Smooth muscle cell (in vitro differentiated cells): Measurements from ENCODE around the gene TMCC1. TPM values are rescaled to one million over a fixed set of nuclear protein-coding genes. Genes with fewer than 3 reads are reported as not detected.

Source experiments
- DNase-seq: peaks from one replicate; lab custom pipeline; 2025; ENCODE audit not compliant: unreplicated experiment; lab: John Stamatoyannopoulos, UW
- H2AFZ ChIP-seq: fragments of 200-600 bp; sonication (generic); 2 replicates; pipeline ENCODE4 v1.6.0; 2016; ENCODE audit warnings: antibody characterized with exemption, low read depth, mild to moderate bottlenecking
- H3F3A ChIP-seq: fragments of 200-600 bp; sonication (generic); 2 replicates; pipeline ENCODE4 v1.6.0; 2017; ENCODE audit warnings: antibody characterized with exemption, low read depth
- H3K27ac ChIP-seq: fragments of 200-600 bp; sonication (generic); 2 replicates; pipeline ENCODE4 v1.5.1; 2016; ENCODE audit warnings: low read depth, mild to moderate bottlenecking
- H3K27me3 ChIP-seq: fragments of 200-600 bp; sonication (generic); 2 replicates; pipeline ENCODE4 v1.6.1; 2016; ENCODE audit warnings: low read depth, mild to moderate bottlenecking
- H3K36me3 ChIP-seq: fragments of 200-600 bp; sonication (generic); 2 replicates; pipeline ENCODE4 v1.5.1; 2016; ENCODE audit warnings: low read depth
- H3K4me1 ChIP-seq: fragments of 200-600 bp; sonication (generic); 2 replicates; pipeline ENCODE4 v1.5.1; 2016; ENCODE audit warnings: low read depth
- H3K4me2 ChIP-seq: fragments of 200-600 bp; sonication (generic); 2 replicates; pipeline ENCODE4 v1.6.0; 2016; ENCODE audit warnings: mild to moderate bottlenecking
- H3K4me3 ChIP-seq: fragments of 200-600 bp; sonication (generic); 2 replicates; pipeline ENCODE4 v1.5.1; 2016; ENCODE audit warnings: mild to moderate bottlenecking
- H3K79me2 ChIP-seq: fragments of 200-600 bp; sonication (generic); 2 replicates; pipeline ENCODE4 v1.6.0; 2016; ENCODE audit warnings: low read depth, mild to moderate bottlenecking
- H3K9ac ChIP-seq: fragments of 200-600 bp; sonication (generic); 2 replicates; pipeline ENCODE4 v1.6.0; 2016; ENCODE audit warnings: low read depth
- H3K9me3 ChIP-seq: fragments of 200-600 bp; sonication (generic); replicated peaks from 2 replicates; pipeline ENCODE4 v1.5.1; 2016; ENCODE audit warnings: low read depth
- H4K20me1 ChIP-seq: fragments of 200-600 bp; sonication (generic); 2 replicates; pipeline ENCODE4 v1.6.0; 2016; ENCODE audit warnings: low read depth
- WGBS: methylation state at CpG from one replicate; pipeline ENCODE4 v1.1.7; 2016; ENCODE audit warnings: low lambda C conversion rate; 5-methylcytosine and 5-hydroxymethylcytosine counted together
- polyA plus RNA-seq: library from polyadenylated mRNA; unstranded; fragments of >200 nt; fragmentation: Nextera tagmentation; extraction: Ambion mirVana; gene quantifications from 2 replicates; pipeline ENCODE4 v1.2.1, GENCODE V29; 2016
- total RNA-seq: library from RNA; depleted of rRNA; stranded (reverse); fragments of >200 nt; gene quantifications from 2 replicates; pipeline ENCODE4 v1.2.3, GENCODE V29; 2014
- TF ChIP-seq, protein P1 (sequence below): fragments of 200-600 bp; sonication (generic); IDR thresholded peaks from 2 replicates; pipeline ENCODE4 v1.5.1; 2017; ENCODE audit warnings: borderline replicate concordance, mild to moderate bottlenecking, antibody characterized with exemption; ENCODE audit not compliant: insufficient read depth, poor library complexity, severe bottlenecking

The TMCC1 gene
- total and polyA plus RNA-seq, 2 experiments from 2014 or later = 5.3 to 17.8 TPM

DNA sequence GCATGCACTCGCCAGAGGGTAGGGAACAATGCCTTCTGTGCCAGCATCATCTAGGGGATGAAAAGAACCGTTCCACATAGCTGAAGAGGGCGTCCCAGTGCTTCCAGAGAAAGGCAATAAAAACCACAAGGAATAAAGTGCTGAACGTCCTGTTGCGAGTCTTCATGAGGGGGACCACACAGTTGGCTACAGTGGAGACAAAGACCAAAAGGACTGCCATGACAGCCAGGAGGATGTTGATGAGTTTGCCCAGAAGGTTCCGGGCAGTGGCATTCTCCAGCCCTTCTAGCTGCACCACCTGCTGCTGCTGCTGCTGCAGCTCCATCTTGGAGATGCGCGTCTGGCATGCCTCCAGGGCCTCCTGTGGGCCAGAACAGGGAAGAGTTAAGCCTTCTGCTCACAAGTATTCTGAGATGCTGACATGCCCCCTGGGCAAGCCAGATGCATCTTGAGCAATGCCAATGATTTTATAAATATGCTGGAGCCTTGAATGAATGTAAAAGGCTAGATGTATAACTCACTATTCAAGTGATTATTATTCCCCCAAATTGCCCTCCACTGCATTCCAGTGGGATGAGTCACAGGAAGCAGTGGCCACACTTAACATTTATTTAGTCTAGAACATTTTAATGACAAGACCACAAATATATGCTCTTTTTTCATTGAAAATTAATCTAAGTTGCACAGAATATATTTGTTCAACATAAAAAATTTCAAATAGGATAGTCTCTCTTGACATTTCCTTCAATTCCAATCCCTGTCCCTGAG lies 241.9 kb downstream of the TMCC1 start:
- Histone ChIP-seq H4K20me1 (no peaks in the 10 kb centered on the region), H3K79me2 (peaks cover 8% of the 10 kb centered on the region), H3K4me2 (peak overlapping the region; percentile 24), H3K9me3 (no peaks in the 10 kb centered on the region), H2AFZ (no peak overlapping the region), H3K36me3 (no peaks in the 10 kb centered on the region), H3K9ac (no peak overlapping the region), H3F3A (peaks cover 11% of the 10 kb centered on the region), H3K27me3 (no peaks in the 10 kb centered on the region), H3K4me1 (peaks cover 26% of the 10 kb centered on the region), H3K27ac (peak overlapping the region; percentile 80), H3K4me3 (no peak overlapping the region)
- 65% methylated on average over 8 of the region's 8 CpGs for WGBS
- DNase-seq = no peak
- TF ChIP-seq, protein P1, sequence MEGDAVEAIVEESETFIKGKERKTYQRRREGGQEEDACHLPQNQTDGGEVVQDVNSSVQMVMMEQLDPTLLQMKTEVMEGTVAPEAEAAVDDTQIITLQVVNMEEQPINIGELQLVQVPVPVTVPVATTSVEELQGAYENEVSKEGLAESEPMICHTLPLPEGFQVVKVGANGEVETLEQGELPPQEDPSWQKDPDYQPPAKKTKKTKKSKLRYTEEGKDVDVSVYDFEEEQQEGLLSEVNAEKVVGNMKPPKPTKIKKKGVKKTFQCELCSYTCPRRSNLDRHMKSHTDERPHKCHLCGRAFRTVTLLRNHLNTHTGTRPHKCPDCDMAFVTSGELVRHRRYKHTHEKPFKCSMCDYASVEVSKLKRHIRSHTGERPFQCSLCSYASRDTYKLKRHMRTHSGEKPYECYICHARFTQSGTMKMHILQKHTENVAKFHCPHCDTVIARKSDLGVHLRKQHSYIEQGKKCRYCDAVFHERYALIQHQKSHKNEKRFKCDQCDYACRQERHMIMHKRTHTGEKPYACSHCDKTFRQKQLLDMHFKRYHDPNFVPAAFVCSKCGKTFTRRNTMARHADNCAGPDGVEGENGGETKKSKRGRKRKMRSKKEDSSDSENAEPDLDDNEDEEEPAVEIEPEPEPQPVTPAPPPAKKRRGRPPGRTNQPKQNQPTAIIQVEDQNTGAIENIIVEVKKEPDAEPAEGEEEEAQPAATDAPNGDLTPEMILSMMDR = no peak

DNA sequence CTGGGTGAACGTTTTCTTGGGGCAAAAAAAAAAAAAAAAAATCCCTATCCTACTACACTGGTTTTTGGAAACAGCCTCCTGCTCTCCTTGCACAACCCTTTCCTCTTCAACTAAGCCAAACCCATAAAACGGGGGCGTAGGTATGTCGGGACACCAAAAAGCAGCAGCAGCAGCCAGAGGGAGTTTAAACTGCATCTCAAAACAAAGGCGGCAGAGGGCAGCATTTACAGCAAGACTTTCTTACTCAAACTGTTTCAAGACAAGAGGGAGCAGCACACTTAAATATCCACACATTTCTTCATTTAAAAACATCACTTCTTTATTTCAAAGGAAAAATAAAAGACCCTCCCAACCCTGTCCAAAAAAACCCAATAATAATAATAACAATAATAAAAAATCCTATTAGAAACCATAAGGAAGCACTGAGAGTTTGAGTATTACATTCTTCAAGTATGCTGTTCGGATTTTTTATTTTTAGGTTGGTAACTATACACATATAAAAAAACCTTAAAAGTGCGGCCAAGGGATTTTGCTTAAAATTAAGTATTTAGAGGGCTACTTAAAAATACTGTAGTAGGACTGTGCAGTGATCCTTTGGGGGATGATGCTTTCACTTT lies 243.1 kb downstream of the TMCC1 start:
- Histone ChIP-seq H3K27ac (peak overlapping the region; percentile 80), H3K79me2 (peaks cover under 1% of the 10 kb centered on the region), H3K4me3 (no peak overlapping the region), H3K4me1 (peaks cover 25% of the 10 kb centered on the region), H4K20me1 (no peaks in the 10 kb centered on the region), H2AFZ (no peak overlapping the region), H3K27me3 (no peaks in the 10 kb centered on the region), H3K36me3 (no peaks in the 10 kb centered on the region), H3K9ac (no peak overlapping the region), H3K4me2 (peak overlapping the region; percentile 13), H3F3A (peaks cover 11% of the 10 kb centered on the region), H3K9me3 (no peaks in the 10 kb centered on the region)
- no peak for DNase-seq
- TF ChIP-seq, protein P1 = peak; percentile 73
- WGBS = 25% methylated on average over 7 of the region's 7 CpGs

DNA sequence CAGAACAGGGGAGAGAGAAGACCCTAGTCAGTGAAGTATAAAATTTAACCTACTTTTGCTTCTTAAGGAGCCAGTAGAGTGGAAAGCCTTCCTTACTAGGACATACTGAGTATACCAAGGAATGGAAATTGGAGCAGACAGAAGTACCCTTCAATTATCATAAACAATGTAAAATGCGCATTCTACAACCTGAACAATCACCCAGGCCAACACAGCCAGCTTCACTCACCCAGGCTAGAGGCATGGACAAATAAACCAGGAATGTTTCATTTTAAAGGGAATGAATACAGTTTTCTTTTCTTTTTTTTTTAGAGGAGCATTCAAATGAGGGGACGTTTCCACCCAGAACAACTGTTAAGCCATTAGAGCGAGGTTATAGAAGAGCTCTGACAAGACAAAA lies 245.1 kb downstream of the TMCC1 start:
- TF ChIP-seq, protein P1 = no peak
- Histone ChIP-seq H4K20me1 (no peaks in the 10 kb centered on the region), H3K9me3 (no peaks in the 10 kb centered on the region), H3K4me2 (no peak overlapping the region), H3F3A (peaks cover 11% of the 10 kb centered on the region), H3K27ac (no peak overlapping the region), H3K27me3 (no peaks in the 10 kb centered on the region), H3K4me1 (peaks cover 25% of the 10 kb centered on the region), H3K36me3 (no peaks in the 10 kb centered on the region), H3K79me2 (no peaks in the 10 kb centered on the region), H3K4me3 (no peak overlapping the region), H3K9ac (no peak overlapping the region), H2AFZ (no peak overlapping the region)
- WGBS = 87% methylated on average over 3 of the region's 3 CpGs
- DNase-seq = no peak
